Transverse colon (tissue), 3 donors: ENCODE data around the gene CDH6.

Source experiments
- CTCF ChIP-seq, 5 experiments: fragments of 200-600 bp in 3 of 5; fragments of 450-650 bp in 2 of 5; sonication (generic) in 3 of 5; IDR thresholded peaks; 1 replicate in 2 of 5; 2 replicates in 3 of 5; pipeline ENCODE4 v1.5.1; 2016 to 2017; ENCODE audit warnings: antibody characterized with exemption in 5 of 5, inconsistent platforms in 3 of 5, mild to moderate bottlenecking in 2 of 5, moderate library complexity in 1 of 5
- EP300 ChIP-seq: sonication (generic); formaldehyde crosslinking; IDR thresholded peaks from one replicate; pipeline ENCODE4 v1.6.1; 2017; ENCODE audit warnings: antibody characterized with exemption, low read depth

- no peak for TF ChIP-seq CTCF (IDR thresholded peaks at IDR 0.05)
- TF ChIP-seq EP300 = no peak
Measured at GRCh38 chr5:31322946-31323345, 129.5 kb downstream of the CDH6 start.
